WTC11 (cell line): ENCODE data around the gene SVOP. TPM values are rescaled to one million over a fixed set of nuclear protein-coding genes. Genes with fewer than 3 reads are reported as not detected.
"Not testable (repeated sequence)": the region's sequence is repeated elsewhere in the genome, so short reads cannot be mapped to it uniquely, and the experiment has no call there.

Source experiments
- ATAC-seq: fragments of 200-7000 bp; cut with Tn5 transposase; 2 replicates; pipeline ENCODE4 v1.10.0; 2021; ENCODE audit warnings: mild to moderate bottlenecking, moderate library complexity
- CTCF ChIA-PET: fragments of 300-600 bp; sonication (Branson Sonifier 250); formaldehyde crosslinking; loops from one replicate; lab custom pipeline; 2021; ENCODE audit warnings: antibody characterized with exemption; lab: Charles Lee
- POLR2A ChIA-PET: fragments of 350-600 bp; sonication (Branson Sonifier 250); formaldehyde crosslinking; loops from one replicate; lab custom pipeline; 2021; ENCODE audit warnings: antibody characterized with exemption; lab: Charles Lee
- DNase-seq: peaks from one replicate; pipeline ENCODE4 v3.0.0; 2021; ENCODE audit warnings: low spot score
- H3K27ac Mint-ChIP-seq: 2 replicates; pipeline ENCODE4 v1.8.0; 2021; ENCODE audit warnings: mixed read lengths
- H3K27me3 Mint-ChIP-seq: 2 replicates; pipeline ENCODE4 v1.8.0; 2021; ENCODE audit warnings: low read depth, mild to moderate bottlenecking, moderate library complexity, mixed read lengths
- H3K36me3 Mint-ChIP-seq: 2 replicates; pipeline ENCODE4 v1.8.0; 2021; ENCODE audit warnings: mixed read lengths
- H3K4me1 Mint-ChIP-seq: 2 replicates; pipeline ENCODE4 v1.8.0; 2022; ENCODE audit warnings: mixed read lengths
- H3K4me3 Mint-ChIP-seq: 2 replicates; pipeline ENCODE4 v1.8.0; 2021; ENCODE audit warnings: mild to moderate bottlenecking, moderate library complexity, mixed read lengths
- H3K9me3 Mint-ChIP-seq: 2 replicates; pipeline ENCODE4 v1.8.0; 2021; ENCODE audit warnings: mixed read lengths
- CBFB ChIP-seq: sonication (generic); formaldehyde crosslinking; IDR thresholded peaks from 2 replicates; pipeline ENCODE4 v1.8.1; 2022; ENCODE audit warnings: mild to moderate bottlenecking, low read depth, missing genetic modification reagents
- ESRRA ChIP-seq: sonication (generic); formaldehyde crosslinking; IDR thresholded peaks from 2 replicates; pipeline ENCODE4 v1.8.1; 2022; ENCODE audit warnings: mild to moderate bottlenecking, missing genetic modification reagents, borderline replicate concordance
- ETV6 ChIP-seq: sonication (generic); formaldehyde crosslinking; IDR thresholded peaks from 2 replicates; pipeline ENCODE4 v1.8.1; 2022; ENCODE audit warnings: mild to moderate bottlenecking, missing genetic modification reagents
- FOXJ3 ChIP-seq: sonication (generic); formaldehyde crosslinking; IDR thresholded peaks from 2 replicates; pipeline ENCODE4 v1.9.0; 2021; ENCODE audit warnings: missing genetic modification reagents, mild to moderate bottlenecking, borderline replicate concordance
- GRHL2 ChIP-seq: fragments of 250-450 bp; sonication (Bioruptor Pico); IDR thresholded peaks from 2 replicates; pipeline ENCODE4 v1.8.0; 2022; ENCODE audit warnings: mild to moderate bottlenecking, moderate library complexity; ENCODE audit not compliant: insufficient replicate concordance, severe bottlenecking
- HMGA2 ChIP-seq: fragments of 250-450 bp; sonication (Bioruptor Pico); IDR thresholded peaks from 2 replicates; pipeline ENCODE4 v1.4.0; 2021; ENCODE audit warnings: mild to moderate bottlenecking, moderate library complexity
- HMGXB4 ChIP-seq: sonication (generic); formaldehyde crosslinking; IDR thresholded peaks from 2 replicates; pipeline ENCODE4 v1.8.1; 2023; ENCODE audit warnings: mild to moderate bottlenecking, moderate library complexity, missing genetic modification reagents
- NFATC4 ChIP-seq: fragments of 250-450 bp; sonication (Bioruptor Pico); IDR thresholded peaks from 2 replicates; pipeline ENCODE4 v1.9.0; 2021; ENCODE audit warnings: mild to moderate bottlenecking
- NR3C1 ChIP-seq: sonication (generic); formaldehyde crosslinking; conservative IDR thresholded peaks from 2 replicates; pipeline ENCODE4 v1.8.1; 2023; ENCODE audit warnings: low read depth, mild to moderate bottlenecking, missing genetic modification reagents
- OVOL2 ChIP-seq: fragments of 250-450 bp; sonication (Bioruptor Pico); IDR thresholded peaks from 2 replicates; pipeline ENCODE4 v1.9.0; 2021; ENCODE audit warnings: mild to moderate bottlenecking, borderline replicate concordance
- TP53 ChIP-seq: sonication (generic); formaldehyde crosslinking; IDR thresholded peaks from 2 replicates; pipeline ENCODE4 v1.8.1; 2023; ENCODE audit warnings: mild to moderate bottlenecking, missing genetic modification reagents
- USF1 ChIP-seq: sonication (generic); formaldehyde crosslinking; IDR thresholded peaks from 2 replicates; pipeline ENCODE4 v1.8.0; 2022; ENCODE audit warnings: mild to moderate bottlenecking, missing genetic modification reagents
- ZBTB21 ChIP-seq: sonication (generic); formaldehyde crosslinking; IDR thresholded peaks from 2 replicates; pipeline ENCODE4 v1.8.1; 2023; ENCODE audit warnings: mild to moderate bottlenecking, missing genetic modification reagents, borderline replicate concordance
- ZNF281 ChIP-seq: sonication (generic); formaldehyde crosslinking; IDR thresholded peaks from 2 replicates; pipeline ENCODE4 v1.8.0; 2023; ENCODE audit warnings: mild to moderate bottlenecking, missing genetic modification reagents
- ZNF416 ChIP-seq: fragments of 250-450 bp; sonication (Bioruptor Pico); IDR thresholded peaks from 2 replicates; pipeline ENCODE4 v1.9.0; 2021; ENCODE audit warnings: mild to moderate bottlenecking, inconsistent platforms
- ZNF425 ChIP-seq: fragments of 250-450 bp; sonication (Bioruptor Pico); conservative IDR thresholded peaks from 2 replicates; pipeline ENCODE4 v1.9.0; 2021; ENCODE audit warnings: mild to moderate bottlenecking
- ZNF512 ChIP-seq: sonication (generic); formaldehyde crosslinking; IDR thresholded peaks from 2 replicates; pipeline ENCODE4 v1.8.1; 2022; ENCODE audit warnings: missing genetic modification reagents, borderline replicate concordance
- total RNA-seq: library from RNA; stranded (reverse); gene quantifications from 3 replicates; pipeline ENCODE4 v1.2.3, GENCODE V29; 2021

SVOP gene
- total RNA-seq, 1 experiment from 2014 or later, result 0.04 TPM

GRCh38 chr12:108995370-108995992 lies 25.4 kb downstream of the SVOP start:
- H3K4me3 Mint-ChIP-seq, result no peak overlapping the region; the same call in 1 of the 2 replicates
- no peak for DNase-seq
- H3K4me1 Mint-ChIP-seq, result peaks cover 12% of the 10 kb centered on the region
- ChIA-PET CTCF (no interaction called here), POLR2A (no interaction called here)
- no peak overlapping the region; the same call in 1 of the 2 replicates for H3K27ac Mint-ChIP-seq
- peaks cover 13% of the 10 kb centered on the region for H3K36me3 Mint-ChIP-seq
- H3K9me3 Mint-ChIP-seq, result peaks cover 12% of the 10 kb centered on the region
- ATAC-seq, result no peak
- no peak for TF ChIP-seq NFATC4 (CRISPR knock-in tag)
- no peak for TF ChIP-seq HMGXB4 (CRISPR knock-in tag)
- TF ChIP-seq ZNF416 (CRISPR knock-in tag), result no peak
- TF ChIP-seq ZBTB21, result no peak
- TF ChIP-seq ZNF281 (CRISPR knock-in tag), result no peak
- no peak for TF ChIP-seq ZNF425 (CRISPR knock-in tag)
- no peak for TF ChIP-seq TP53
- TF ChIP-seq ZNF512 (CRISPR knock-in tag), result no peak
- TF ChIP-seq GRHL2, result no peak
- TF ChIP-seq ESRRA (CRISPR knock-in tag), result no peak
- TF ChIP-seq OVOL2, result no peak
- no peak for TF ChIP-seq NR3C1
- no peak for TF ChIP-seq CBFB (CRISPR knock-in tag)
- TF ChIP-seq HMGA2 (CRISPR knock-in tag), result no peak
- TF ChIP-seq ETV6 (CRISPR knock-in tag), result no peak
- no peak for TF ChIP-seq FOXJ3 (CRISPR knock-in tag)
- no peak for TF ChIP-seq USF1 (CRISPR knock-in tag)
- TF ChIP-seq, all 79 proteins: peak for 0
- H3K27me3 Mint-ChIP-seq, result peaks cover 11% of the 10 kb centered on the region

- H3K4me1 Mint-ChIP-seq, H3K36me3 Mint-ChIP-seq, H3K9me3 Mint-ChIP-seq, DNase-seq, CTCF ChIA-PET, H3K4me3 Mint-ChIP-seq, POLR2A ChIA-PET, H3K27ac Mint-ChIP-seq, ATAC-seq: not testable (repeated sequence)
- peaks cover 17% of the 10 kb centered on the region for H3K27me3 Mint-ChIP-seq
These were observed 30.8 kb downstream of the SVOP start for GRCh38 chr12:108990103-108990502.
